Measurements from ENCODE around the gene PKP3. TPM values are rescaled to one million over a fixed set of nuclear protein-coding genes. Genes with fewer than 3 reads are reported as not detected.

The PKP3 gene
- total and polyA plus RNA-seq, 2 donors (not counting 1 experiment from before 2014, with no cell fraction given): 0.78 TPM; not detected in 1

GRCh38 chr11:380491-380890 lies 13.5 kb upstream of the PKP3 start:
- H3K4me1 ChIP-seq (ENCODE audit: control insufficient read depth in 2 of 2, insufficient read depth in 2 of 2, low read length in 2 of 2): no peaks in the 10 kb centered on the region

GRCh38 chr11:380996-381395 lies 13.0 kb upstream of the PKP3 start:
- H3K9ac ChIP-seq (ENCODE audit: low read length): no peak overlapping the region
- H3K27ac ChIP-seq (ENCODE audit: low read length in 2 of 2): no peak overlapping the region
- no peak for ATAC-seq (ENCODE audit: low read depth)
- POLR2A ChIA-PET: no interaction called here
- intact Hi-C loops (cut with micrococcal nuclease): no loop called here
- no peaks in the 10 kb centered on the region for H3K79me2 ChIP-seq (ENCODE audit: control insufficient read depth, insufficient read depth, low read length)
- no peak overlapping the region for H3K4me3 Mint-ChIP-seq
- no peak overlapping the region for H3K4me2 ChIP-seq (replicated peaks; ENCODE audit: low read depth, low read length, poor library complexity, severe bottlenecking)
- H3K36me3 ChIP-seq (replicated peaks in 1 of 2; ENCODE audit: control extremely low read depth in 1 of 2, control insufficient read depth in 1 of 2, extremely low read depth in 1 of 2, insufficient read depth in 2 of 2, low read length in 1 of 2): no peaks in the 10 kb centered on the region
- H3K27me3 Mint-ChIP-seq: peaks cover 17% of the 10 kb centered on the region
- no peaks in the 10 kb centered on the region for H3K9me3 Mint-ChIP-seq (ENCODE audit: insufficient read depth)
- no peak overlapping the region for H3K27ac Mint-ChIP-seq
- no peaks in the 10 kb centered on the region for H3K4me1 ChIP-seq (ENCODE audit: control insufficient read depth in 2 of 2, insufficient read depth in 2 of 2, low read length in 2 of 2)
- no peak overlapping the region for H2AFZ ChIP-seq (ENCODE audit: insufficient read depth, low read depth, low read length, poor library complexity, severe bottlenecking)
- 100% methylated on average over 8 of the region's 14 CpGs for WGBS (ENCODE audit: insufficient coverage)
- TF ChIP-seq EZH2 (IDR thresholded peaks at IDR 0.05; ENCODE audit: borderline replicate concordance, insufficient read depth, low read depth, low read length, poor library complexity, severe bottlenecking) (no peak), CTCF (IDR thresholded peaks at IDR 0.05) (no peak)
- no peak overlapping the region for H3K4me3 ChIP-seq (ENCODE audit: control extremely low read depth in 1 of 5, extremely low read depth in 1 of 5, insufficient read depth in 1 of 5, low read depth in 2 of 5, low read length in 4 of 5)
- H3K4me1 Mint-ChIP-seq: no peaks in the 10 kb centered on the region
- H4K20me1 ChIP-seq (ENCODE audit: control insufficient read depth, insufficient read depth, low read length, poor library complexity, severe bottlenecking): no peaks in the 10 kb centered on the region
- peaks cover 0 to 6% (median 0%) of the 10 kb centered on the region in 3 donors for H3K9me3 ChIP-seq (ENCODE audit: control extremely low read depth in 1 of 3, control insufficient read depth in 2 of 3, insufficient read depth in 1 of 3, low read length in 2 of 3)
- no peak for DNase-seq
- CTCF ChIA-PET: interaction anchor here (0.6 to 1.0 kb wide), 2 partner anchors 16 to 76 kb away, joined by 3 read pairs; no protein-coding TSS in a partner anchor
- H3K27me3 ChIP-seq (replicated peaks in 1 of 4; ENCODE audit: control extremely low read depth in 1 of 4, control insufficient read depth in 3 of 4, insufficient read depth in 4 of 4, low read length in 3 of 4): peaks cover 0 to 3% (median 0%) of the 10 kb centered on the region in 4 experiments

More at GRCh38 chr11:380491-380890, 13.5 kb upstream of the PKP3 start:
- peaks cover 17% of the 10 kb centered on the region for H3K27me3 Mint-ChIP-seq
- intact Hi-C loops (cut with micrococcal nuclease): no loop called here
- H3K4me3 ChIP-seq (ENCODE audit: control extremely low read depth in 1 of 5, extremely low read depth in 1 of 5, insufficient read depth in 1 of 5, low read depth in 2 of 5, low read length in 4 of 5): no peak overlapping the region
- no peak overlapping the region for H3K27ac Mint-ChIP-seq
- H4K20me1 ChIP-seq (ENCODE audit: control insufficient read depth, insufficient read depth, low read length, poor library complexity, severe bottlenecking): no peaks in the 10 kb centered on the region
- peaks cover 0 to 3% (median 0%) of the 10 kb centered on the region in 4 experiments for H3K27me3 ChIP-seq (replicated peaks in 1 of 4; ENCODE audit: control extremely low read depth in 1 of 4, control insufficient read depth in 3 of 4, insufficient read depth in 4 of 4, low read length in 3 of 4)
- no peaks in the 10 kb centered on the region for H3K4me1 Mint-ChIP-seq
- no peak overlapping the region for H2AFZ ChIP-seq (ENCODE audit: insufficient read depth, low read depth, low read length, poor library complexity, severe bottlenecking)
- ChIA-PET CTCF (interaction anchor here (0.6 to 1.0 kb wide), 2 partner anchors 16 to 75 kb away, joined by 3 read pairs; no protein-coding TSS in a partner anchor), POLR2A (no interaction called here)
- ATAC-seq (ENCODE audit: low read depth): no peak
- H3K27ac ChIP-seq (ENCODE audit: low read length in 2 of 2): no peak overlapping the region
- no peaks in the 10 kb centered on the region for H3K79me2 ChIP-seq (ENCODE audit: control insufficient read depth, insufficient read depth, low read length)
- no peaks in the 10 kb centered on the region for H3K9me3 Mint-ChIP-seq (ENCODE audit: insufficient read depth)
- H3K4me3 Mint-ChIP-seq: no peak overlapping the region
- H3K36me3 ChIP-seq (replicated peaks in 1 of 2; ENCODE audit: control extremely low read depth in 1 of 2, control insufficient read depth in 1 of 2, extremely low read depth in 1 of 2, insufficient read depth in 2 of 2, low read length in 1 of 2): no peaks in the 10 kb centered on the region
- no peak overlapping the region for H3K4me2 ChIP-seq (replicated peaks; ENCODE audit: low read depth, low read length, poor library complexity, severe bottlenecking)
- H3K9me3 ChIP-seq (ENCODE audit: control extremely low read depth in 1 of 3, control insufficient read depth in 2 of 3, insufficient read depth in 1 of 3, low read length in 2 of 3): peaks cover 0 to under 1% (median 0%) of the 10 kb centered on the region in 3 donors
- 96% methylated on average over 19 of the region's 23 CpGs for WGBS (ENCODE audit: insufficient coverage)
- TF ChIP-seq EZH2 (IDR thresholded peaks at IDR 0.05; ENCODE audit: borderline replicate concordance, insufficient read depth, low read depth, low read length, poor library complexity, severe bottlenecking) (no peak), CTCF (IDR thresholded peaks at IDR 0.05) (no peak)
- H3K9ac ChIP-seq (ENCODE audit: low read length): no peak overlapping the region
- DNase-seq: no peak
